DOHH2 (cell line): Measurements from ENCODE around the gene ARL4D.

Experiments used
- H3F3A ChIP-seq: fragments of 200-600 bp; sonication (generic), shearing (Covaris generic); 2 replicates; pipeline ENCODE4 v1.6.0; 2016; ENCODE audit warnings: antibody characterized with exemption, mild to moderate bottlenecking; ENCODE audit not compliant: control insufficient read depth, insufficient read depth
- H3K27ac ChIP-seq: fragments of 200-600 bp; sonication (generic); 2 replicates; pipeline ENCODE4 v1.5.1; 2014; ENCODE audit warnings: low read depth, mild to moderate bottlenecking, low read length, moderate library complexity
- H3K27me3 ChIP-seq: fragments of 200-600 bp; sonication (generic); 2 replicates; pipeline ENCODE4 v1.6.1; 2014; ENCODE audit warnings: mild to moderate bottlenecking, low read length, mixed read lengths; ENCODE audit not compliant: control insufficient read depth
- H3K36me3 ChIP-seq: fragments of 200-600 bp; sonication (generic); 2 replicates; pipeline ENCODE4 v1.6.1; 2014; ENCODE audit warnings: mild to moderate bottlenecking, low read length, moderate library complexity, mixed read lengths; ENCODE audit not compliant: control insufficient read depth
- H3K4me1 ChIP-seq: fragments of 200-600 bp; sonication (generic); 2 replicates; pipeline ENCODE4 v1.6.1; 2014; ENCODE audit warnings: mild to moderate bottlenecking, low read length, mixed read lengths; ENCODE audit not compliant: control insufficient read depth
- H3K4me2 ChIP-seq: fragments of 200-600 bp; sonication (generic); 2 replicates; pipeline ENCODE4 v1.6.0; 2014; ENCODE audit warnings: mild to moderate bottlenecking, low read length, moderate library complexity
- H3K4me3 ChIP-seq: fragments of 200-600 bp; sonication (generic); 2 replicates; pipeline ENCODE4 v1.5.1; 2014; ENCODE audit warnings: mild to moderate bottlenecking, low read length, mixed read lengths
- H3K79me2 ChIP-seq: fragments of 200-600 bp; sonication (generic); 2 replicates; pipeline ENCODE4 v1.6.1; 2014; ENCODE audit warnings: mild to moderate bottlenecking, low read length, mixed read lengths; ENCODE audit not compliant: control insufficient read depth
- H3K9me2 ChIP-seq: fragments of 200-600 bp; sonication (generic); replicated peaks from 2 replicates; pipeline ENCODE4 v1.6.1; 2014; ENCODE audit warnings: mild to moderate bottlenecking, low read length, mixed read lengths; ENCODE audit not compliant: control insufficient read depth
- H3K9me3 ChIP-seq: fragments of 200-600 bp; sonication (generic); 2 replicates; pipeline ENCODE4 v1.6.1; 2014; ENCODE audit warnings: antibody characterized with exemption, low read length, mixed read lengths; ENCODE audit not compliant: control insufficient read depth, insufficient read depth
- H4K20me1 ChIP-seq: fragments of 200-600 bp; sonication (generic); 2 replicates; pipeline ENCODE4 v1.6.0; 2014; ENCODE audit warnings: low read depth, mild to moderate bottlenecking, antibody characterized with exemption, low read length, moderate library complexity; ENCODE audit not compliant: control insufficient read depth, insufficient read depth
- EZH2phosphoT487 ChIP-seq: fragments of 200-600 bp; sonication (generic); IDR thresholded peaks from 2 replicates; pipeline ENCODE4 v1.6.1; 2017; ENCODE audit warnings: borderline replicate concordance, mild to moderate bottlenecking, antibody characterized with exemption, low read length, moderate library complexity, mixed read lengths
- TF ChIP-seq, protein P1 (sequence below): fragments of 200-600 bp; sonication (generic); IDR thresholded peaks from one replicate; pipeline ENCODE4 v1.5.1; 2014; ENCODE audit warnings: antibody characterized with exemption, mild to moderate bottlenecking, low read depth, low read length; ENCODE audit not compliant: poor library complexity, severe bottlenecking

Gene ARL4D

GRCh38 chr17:43405861-43406260, 7.1 kb downstream of the ARL4D start:
- Histone ChIP-seq H4K20me1 (no peaks in the 10 kb centered on the region), H3K9me2 (no peaks in the 10 kb centered on the region), H3K79me2 (no peaks in the 10 kb centered on the region), H3K4me3 (no peak overlapping the region), H3K27ac (no peak overlapping the region), H3F3A (no peaks in the 10 kb centered on the region), H3K9me3 (no peaks in the 10 kb centered on the region), H3K4me2 (no peak overlapping the region), H3K36me3 (no peaks in the 10 kb centered on the region), H3K27me3 (peaks cover 10% of the 10 kb centered on the region; the same call in 1 of the 2 replicates), H3K4me1 (no peaks in the 10 kb centered on the region)
- TF ChIP-seq, protein P1, sequence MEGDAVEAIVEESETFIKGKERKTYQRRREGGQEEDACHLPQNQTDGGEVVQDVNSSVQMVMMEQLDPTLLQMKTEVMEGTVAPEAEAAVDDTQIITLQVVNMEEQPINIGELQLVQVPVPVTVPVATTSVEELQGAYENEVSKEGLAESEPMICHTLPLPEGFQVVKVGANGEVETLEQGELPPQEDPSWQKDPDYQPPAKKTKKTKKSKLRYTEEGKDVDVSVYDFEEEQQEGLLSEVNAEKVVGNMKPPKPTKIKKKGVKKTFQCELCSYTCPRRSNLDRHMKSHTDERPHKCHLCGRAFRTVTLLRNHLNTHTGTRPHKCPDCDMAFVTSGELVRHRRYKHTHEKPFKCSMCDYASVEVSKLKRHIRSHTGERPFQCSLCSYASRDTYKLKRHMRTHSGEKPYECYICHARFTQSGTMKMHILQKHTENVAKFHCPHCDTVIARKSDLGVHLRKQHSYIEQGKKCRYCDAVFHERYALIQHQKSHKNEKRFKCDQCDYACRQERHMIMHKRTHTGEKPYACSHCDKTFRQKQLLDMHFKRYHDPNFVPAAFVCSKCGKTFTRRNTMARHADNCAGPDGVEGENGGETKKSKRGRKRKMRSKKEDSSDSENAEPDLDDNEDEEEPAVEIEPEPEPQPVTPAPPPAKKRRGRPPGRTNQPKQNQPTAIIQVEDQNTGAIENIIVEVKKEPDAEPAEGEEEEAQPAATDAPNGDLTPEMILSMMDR = no peak
- TF ChIP-seq EZH2phosphoT487 = no peak

- H3K4me1 ChIP-seq = peaks cover 8% of the 10 kb centered on the region
- H3K9me3 ChIP-seq = no peaks in the 10 kb centered on the region
- no peaks in the 10 kb centered on the region for H3F3A ChIP-seq
- H3K36me3 ChIP-seq = no peaks in the 10 kb centered on the region
- no peaks in the 10 kb centered on the region for H3K79me2 ChIP-seq
- peaks cover 6% of the 10 kb centered on the region; the same call in 1 of the 2 replicates for H3K27me3 ChIP-seq
- TF ChIP-seq, protein P1 = no peak
- TF ChIP-seq EZH2phosphoT487 = no peak
- no peaks in the 10 kb centered on the region for H4K20me1 ChIP-seq
- no peak overlapping the region for H3K4me2 ChIP-seq
- no peaks in the 10 kb centered on the region for H3K9me2 ChIP-seq
- no peak overlapping the region for H3K4me3 ChIP-seq
- H3K27ac ChIP-seq = no peak overlapping the region
These were observed 8.2 kb downstream of the ARL4D start for GRCh38 chr17:43406676-43407645.

GRCh38 chr17:43409131-43409530, 10.3 kb downstream of the ARL4D start:
- H3K4me2 ChIP-seq = no peak overlapping the region
- no peaks in the 10 kb centered on the region for H3K9me3 ChIP-seq
- no peaks in the 10 kb centered on the region for H3F3A ChIP-seq
- H3K79me2 ChIP-seq = no peaks in the 10 kb centered on the region
- no peak overlapping the region for H3K4me3 ChIP-seq
- no peaks in the 10 kb centered on the region for H3K36me3 ChIP-seq
- peaks cover 6% of the 10 kb centered on the region; the same call in 1 of the 2 replicates for H3K27me3 ChIP-seq
- H4K20me1 ChIP-seq = no peaks in the 10 kb centered on the region
- H3K4me1 ChIP-seq = peaks cover 13% of the 10 kb centered on the region
- TF ChIP-seq, protein P1 = no peak
- no peak for TF ChIP-seq EZH2phosphoT487
- H3K9me2 ChIP-seq = no peaks in the 10 kb centered on the region
- no peak overlapping the region for H3K27ac ChIP-seq
